Thyroid gland (tissue), 4 donors: ENCODE measurements around the gene METRNL. TPM values are rescaled to one million over a fixed set of nuclear protein-coding genes. Genes with fewer than 3 reads are reported as not detected.
"Not testable (repeated sequence)": the region's sequence is repeated elsewhere in the genome, so short reads cannot be mapped to it uniquely, and the experiment has no call there.

Experiments
- DNase-seq, 2 donors: peaks; one replicate each; pipeline ENCODE4 v3.0.0-alpha.2; 2019
- H3K27ac ChIP-seq, 3 donors: fragments of 200-600 bp; sonication (generic); 1 replicate in 2 of 3; 2 replicates in 1 of 3; pipeline ENCODE4 v1.5.1; 2016 to 2019; ENCODE audit warnings: mild to moderate bottlenecking in 1 of 3, moderate library complexity in 1 of 3
- H3K27me3 ChIP-seq: fragments of 200-600 bp; sonication (generic); one replicate; pipeline ENCODE4 v1.5.1; 2019
- H3K36me3 ChIP-seq, 2 donors: fragments of 200-600 bp; sonication (generic); one replicate each; pipeline ENCODE4 v1.5.1; 2016 to 2019
- H3K4me1 ChIP-seq, 2 donors: fragments of 200-600 bp; sonication (generic); one replicate each; pipeline ENCODE4 v1.5.1; 2017 to 2019
- H3K4me3 ChIP-seq, 3 donors: fragments of 200-600 bp; sonication (generic); replicated peaks in 1 of 3; 1 replicate in 2 of 3; 2 replicates in 1 of 3; pipeline ENCODE4 v1.5.1; 2016; ENCODE audit warnings: mild to moderate bottlenecking in 1 of 3
- H3K9me3 ChIP-seq: fragments of 200-600 bp; sonication (generic); one replicate; pipeline ENCODE4 v1.5.1; 2017
- POLR2A ChIP-seq, 2 donors: fragments of 450-650 bp; IDR thresholded peaks; one replicate each; pipeline ENCODE4 v1.6.1; 2017; ENCODE audit warnings: antibody characterized with exemption in 2 of 2, mild to moderate bottlenecking in 2 of 2, moderate library complexity in 1 of 2
- WGBS, 2 donors: methylation state at CpG; one replicate each; pipeline ENCODE4 v1.1.5; 2017; 5-methylcytosine and 5-hydroxymethylcytosine counted together
- intact Hi-C: fragments of 100-400 bp; cut with DNase I; formaldehyde crosslinking; loops from one replicate; pipeline ENCODE4 v1.15.1; 2023
- total RNA-seq, 4 donors: library from RNA; depleted of rRNA; stranded (reverse); fragments of >200 nt; gene quantifications; one replicate each; pipeline ENCODE4 v1.2.3, GENCODE V29; 2016
- TF ChIP-seq, protein P1 (sequence below), 6 experiments: fragments of 200-600 bp in 3 of 6; fragments of 450-650 bp in 3 of 6; sonication (generic) in 3 of 6; IDR thresholded peaks; one replicate each; pipeline ENCODE4 v1.5.1; 2016 to 2019; ENCODE audit warnings: antibody characterized with exemption in 6 of 6, mild to moderate bottlenecking in 2 of 6, inconsistent platforms in 1 of 6, moderate library complexity in 1 of 6

Gene METRNL
- total RNA-seq, 4 donors from 2014 or later = 57.5 to 89.7 (median 73.3) TPM

DNA sequence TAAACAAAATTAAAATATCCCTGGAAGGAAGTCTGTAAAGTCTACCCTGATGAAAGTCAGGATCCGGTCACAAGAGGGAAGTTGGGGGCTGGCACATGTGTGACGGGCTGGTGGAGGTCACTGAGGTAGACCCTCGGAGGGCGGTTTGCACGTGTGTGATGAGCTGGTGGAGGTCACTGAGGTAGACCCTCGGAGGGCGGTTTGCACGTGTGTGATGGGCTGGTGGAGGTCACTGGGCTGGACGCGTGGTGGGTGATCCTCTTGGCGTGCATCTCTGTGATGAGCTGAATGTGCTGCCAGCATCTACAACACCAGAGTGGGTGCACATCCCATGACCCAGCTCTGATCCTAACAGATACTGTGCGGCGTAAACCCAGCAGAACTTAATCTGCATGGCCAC lies 43.7 kb upstream of the METRNL start:
- no peaks in the 10 kb centered on the region for H3K4me1 ChIP-seq
- intact Hi-C loops = no loop called here
- H3K9me3 ChIP-seq = no peaks in the 10 kb centered on the region
- 69 to 78% methylated on average over 13 of the region's 13 CpGs for WGBS, 2 donors
- H3K27ac ChIP-seq = no peak overlapping the region
- no peaks in the 10 kb centered on the region for H3K36me3 ChIP-seq
- TF ChIP-seq, protein P1, sequence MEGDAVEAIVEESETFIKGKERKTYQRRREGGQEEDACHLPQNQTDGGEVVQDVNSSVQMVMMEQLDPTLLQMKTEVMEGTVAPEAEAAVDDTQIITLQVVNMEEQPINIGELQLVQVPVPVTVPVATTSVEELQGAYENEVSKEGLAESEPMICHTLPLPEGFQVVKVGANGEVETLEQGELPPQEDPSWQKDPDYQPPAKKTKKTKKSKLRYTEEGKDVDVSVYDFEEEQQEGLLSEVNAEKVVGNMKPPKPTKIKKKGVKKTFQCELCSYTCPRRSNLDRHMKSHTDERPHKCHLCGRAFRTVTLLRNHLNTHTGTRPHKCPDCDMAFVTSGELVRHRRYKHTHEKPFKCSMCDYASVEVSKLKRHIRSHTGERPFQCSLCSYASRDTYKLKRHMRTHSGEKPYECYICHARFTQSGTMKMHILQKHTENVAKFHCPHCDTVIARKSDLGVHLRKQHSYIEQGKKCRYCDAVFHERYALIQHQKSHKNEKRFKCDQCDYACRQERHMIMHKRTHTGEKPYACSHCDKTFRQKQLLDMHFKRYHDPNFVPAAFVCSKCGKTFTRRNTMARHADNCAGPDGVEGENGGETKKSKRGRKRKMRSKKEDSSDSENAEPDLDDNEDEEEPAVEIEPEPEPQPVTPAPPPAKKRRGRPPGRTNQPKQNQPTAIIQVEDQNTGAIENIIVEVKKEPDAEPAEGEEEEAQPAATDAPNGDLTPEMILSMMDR (IDR thresholded peaks at IDR 0.05) = no peak
- TF ChIP-seq POLR2A (IDR thresholded peaks at IDR 0.05) = no peak
- no peaks in the 10 kb centered on the region for H3K27me3 ChIP-seq
- H3K4me3 ChIP-seq = no peak overlapping the region
- DNase-seq = no peak

- DNase-seq = no peak
These were observed 43.2 kb upstream of the METRNL start for GRCh38 chr17:83036193-83036592.

GRCh38 chr17:83036666-83037065 lies 42.7 kb upstream of the METRNL start:
- H3K27ac ChIP-seq = no peak overlapping the region
- H3K4me1 ChIP-seq = no peaks in the 10 kb centered on the region
- WGBS, 2 donors = 88 to 94% methylated on average over 7 of the region's 7 CpGs
- intact Hi-C loops = no loop called here
- no peak for TF ChIP-seq POLR2A (IDR thresholded peaks at IDR 0.05)
- TF ChIP-seq, protein P1 (IDR thresholded peaks at IDR 0.05) = no peak
- no peak overlapping the region for H3K4me3 ChIP-seq
- H3K36me3 ChIP-seq = no peaks in the 10 kb centered on the region
- DNase-seq = no peak
- no peaks in the 10 kb centered on the region for H3K9me3 ChIP-seq
- H3K27me3 ChIP-seq = no peaks in the 10 kb centered on the region

More at GRCh38 chr17:83036193-83036592, 43.2 kb upstream of the METRNL start:
- H3K9me3 ChIP-seq = no peaks in the 10 kb centered on the region
- H3K4me3 ChIP-seq = no peak overlapping the region
- no peaks in the 10 kb centered on the region for H3K4me1 ChIP-seq
- no peaks in the 10 kb centered on the region for H3K36me3 ChIP-seq
- no peaks in the 10 kb centered on the region for H3K27me3 ChIP-seq
- WGBS, 2 donors = 96 to 100% methylated on average over 5 to 7 of the region's 7 CpGs
- TF ChIP-seq, protein P1 (IDR thresholded peaks at IDR 0.05) = no peak
- TF ChIP-seq POLR2A (IDR thresholded peaks at IDR 0.05) = no peak
- H3K27ac ChIP-seq = no peak overlapping the region
- intact Hi-C loops = no loop called here

GRCh38 chr17:83037084-83037873 lies 42.1 kb upstream of the METRNL start:
- intact Hi-C loops = no loop called here
- Histone ChIP-seq H3K27ac (no peak overlapping the region), H3K36me3 (no peaks in the 10 kb centered on the region), H3K27me3 (no peaks in the 10 kb centered on the region), H3K4me1 (no peaks in the 10 kb centered on the region), H3K9me3 (no peaks in the 10 kb centered on the region), H3K4me3 (no peak overlapping the region)
- TF ChIP-seq, protein P1 (IDR thresholded peaks at IDR 0.05) = no peak
- no peak for TF ChIP-seq POLR2A (IDR thresholded peaks at IDR 0.05)
- DNase-seq = no peak
- WGBS, 2 donors = 92 to 95% methylated on average over 30 of the region's 30 CpGs

GRCh38 chr17:83037874-83038165 lies 41.6 kb upstream of the METRNL start:
- no peaks in the 10 kb centered on the region for H3K27me3 ChIP-seq
- intact Hi-C loops = no loop called here
- H3K9me3 ChIP-seq = no peaks in the 10 kb centered on the region
- no peak overlapping the region for H3K4me3 ChIP-seq
- no peaks in the 10 kb centered on the region for H3K36me3 ChIP-seq
- 85 to 93% methylated on average over 9 of the region's 9 CpGs for WGBS, 2 donors
- no peak overlapping the region for H3K27ac ChIP-seq
- H3K4me1 ChIP-seq = no peaks in the 10 kb centered on the region
- DNase-seq = no peak
- TF ChIP-seq, protein P1 (IDR thresholded peaks at IDR 0.05) = no peak
- no peak for TF ChIP-seq POLR2A (IDR thresholded peaks at IDR 0.05)

GRCh38 chr17:83038983-83039382 lies 40.4 kb upstream of the METRNL start:
- WGBS, 2 donors = 94% methylated on average over 8 of the region's 24 CpGs
- DNase-seq, intact Hi-C loops, H3K9me3 ChIP-seq, H3K27ac ChIP-seq, H3K4me1 ChIP-seq, H3K36me3 ChIP-seq, H3K27me3 ChIP-seq, H3K4me3 ChIP-seq: not testable (repeated sequence)
